ENCODE results near the gene TNFAIP2.
A peak's percentile ranks its signal among the peaks of the same experiment; 100 is the strongest.

The TNFAIP2 gene

GRCh38 chr14:103094406-103095209, 28.7 kb upstream of the TNFAIP2 start, which contains the start of gene EXOC3L4:
TSS of gene EXOC3L4 (plus strand) at chr14:103094725. CDS start at chr14:103100220, 5,495 bp downstream.
- DNase-seq: no peak

GRCh38 chr14:103095210-103095778, 28.0 kb upstream of the TNFAIP2 start:
- no peak for DNase-seq

DNA sequence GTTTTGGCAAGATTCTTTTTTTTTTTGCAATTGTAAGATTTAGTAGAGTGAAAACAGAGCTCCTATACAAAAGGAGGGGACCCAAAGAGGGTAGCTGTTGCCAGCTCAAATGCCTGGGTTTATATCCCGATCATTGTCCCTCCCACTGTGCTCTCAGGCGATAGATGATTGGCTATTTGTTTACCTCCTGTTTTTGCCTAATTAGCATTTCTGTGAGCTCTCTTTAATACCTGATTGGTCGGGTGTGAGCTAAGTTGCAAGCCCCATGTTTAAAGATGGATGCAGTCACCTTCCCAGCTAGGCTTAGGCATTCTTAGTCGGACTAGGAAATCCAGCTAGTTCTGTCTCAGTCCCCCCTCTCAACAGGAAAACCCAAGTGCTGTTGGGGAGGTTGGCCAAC, 26.9 kb upstream of the TNFAIP2 start:
- no peak for DNase-seq

- DNase-seq: no peak
Observed at GRCh38 chr14:103097244-103097993, 25.8 kb upstream of the TNFAIP2 start.

DNA sequence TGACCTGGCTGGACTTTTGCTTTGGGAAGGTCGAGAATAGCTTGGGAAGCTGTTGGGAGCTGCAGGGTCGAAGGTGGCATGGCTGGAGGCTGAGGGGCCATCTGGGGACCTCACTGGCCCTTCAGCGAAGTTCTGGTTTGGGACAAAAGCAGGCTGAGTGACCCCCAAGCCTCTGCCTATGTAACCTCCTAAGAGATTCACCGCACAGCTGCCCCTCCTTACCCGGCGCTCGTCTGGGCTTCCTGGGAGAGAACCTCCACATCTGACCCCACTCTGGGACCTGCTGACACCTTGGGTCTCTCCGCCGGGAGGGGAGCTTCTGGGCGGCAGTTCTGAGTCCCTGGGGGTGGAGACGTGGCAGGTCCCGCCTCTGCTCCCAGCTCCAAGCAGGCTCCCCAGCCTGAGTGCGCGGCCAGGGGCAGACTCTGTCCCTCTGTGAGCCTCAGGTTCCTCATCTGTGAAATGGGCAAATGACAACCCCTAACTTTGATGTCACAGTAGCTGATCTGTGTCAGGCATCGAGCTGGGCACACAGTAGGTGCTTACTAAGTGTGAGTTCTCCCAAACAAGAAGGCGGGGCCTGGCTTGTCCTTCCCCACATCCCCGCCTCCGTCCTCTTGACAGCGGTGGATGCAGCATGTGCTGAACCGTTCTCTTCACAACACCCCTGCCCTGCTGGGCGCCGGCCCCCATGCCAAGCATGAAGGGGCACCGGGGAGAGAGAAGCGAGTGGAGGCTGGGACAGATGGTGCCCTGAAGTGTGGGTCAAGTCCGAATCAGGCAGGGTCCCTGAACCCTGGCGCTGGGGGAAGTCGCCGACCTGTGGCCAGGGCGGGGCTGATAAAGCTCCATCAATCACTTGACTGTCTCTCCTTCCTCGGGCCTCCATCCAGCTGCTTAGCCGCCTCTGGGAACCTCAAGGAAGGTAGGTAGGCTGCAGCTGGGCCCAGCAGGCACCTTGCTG, 25.0 kb upstream of the TNFAIP2 start:
- no peak for DNase-seq

DNA sequence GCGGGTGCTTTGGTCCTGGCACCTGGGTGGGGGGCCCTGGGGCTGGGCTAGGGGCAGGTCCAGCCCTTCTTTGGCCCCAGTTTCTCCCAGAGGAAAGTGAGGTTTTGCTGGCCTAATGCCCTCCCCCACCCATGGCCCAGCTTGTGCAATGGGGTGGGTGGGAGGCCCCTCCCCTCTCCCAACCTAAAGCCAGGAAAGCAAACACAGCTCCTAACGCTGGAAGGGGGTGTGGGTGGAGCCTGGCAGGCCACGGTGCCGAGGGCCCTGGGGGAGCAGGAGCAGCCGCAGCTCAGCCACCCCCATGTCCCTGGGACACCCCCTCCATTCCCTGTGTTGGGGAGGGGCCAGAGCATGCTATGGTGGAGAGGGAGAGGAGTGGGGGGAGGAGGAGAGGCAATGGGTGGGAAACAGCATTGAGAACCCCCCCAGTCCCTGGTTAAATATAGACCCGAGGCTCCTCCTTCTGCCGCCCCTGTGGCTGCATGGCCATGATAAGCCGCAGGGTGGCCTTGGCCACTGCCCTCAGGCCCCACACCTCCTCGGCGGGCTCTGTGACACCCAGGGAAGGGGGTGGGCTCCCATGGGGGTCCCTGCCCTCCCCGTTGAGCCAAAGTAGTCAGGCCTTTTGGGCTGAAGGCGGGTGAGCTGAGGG, 24.1 kb upstream of the TNFAIP2 start:
- DNase-seq: no peak

- no peak for DNase-seq
Observed at GRCh38 chr14:103099733-103100280, 23.5 kb upstream of the TNFAIP2 start.

- no peak for DNase-seq
Observed at GRCh38 chr14:103100281-103101121, 22.8 kb upstream of the TNFAIP2 start.

DNA sequence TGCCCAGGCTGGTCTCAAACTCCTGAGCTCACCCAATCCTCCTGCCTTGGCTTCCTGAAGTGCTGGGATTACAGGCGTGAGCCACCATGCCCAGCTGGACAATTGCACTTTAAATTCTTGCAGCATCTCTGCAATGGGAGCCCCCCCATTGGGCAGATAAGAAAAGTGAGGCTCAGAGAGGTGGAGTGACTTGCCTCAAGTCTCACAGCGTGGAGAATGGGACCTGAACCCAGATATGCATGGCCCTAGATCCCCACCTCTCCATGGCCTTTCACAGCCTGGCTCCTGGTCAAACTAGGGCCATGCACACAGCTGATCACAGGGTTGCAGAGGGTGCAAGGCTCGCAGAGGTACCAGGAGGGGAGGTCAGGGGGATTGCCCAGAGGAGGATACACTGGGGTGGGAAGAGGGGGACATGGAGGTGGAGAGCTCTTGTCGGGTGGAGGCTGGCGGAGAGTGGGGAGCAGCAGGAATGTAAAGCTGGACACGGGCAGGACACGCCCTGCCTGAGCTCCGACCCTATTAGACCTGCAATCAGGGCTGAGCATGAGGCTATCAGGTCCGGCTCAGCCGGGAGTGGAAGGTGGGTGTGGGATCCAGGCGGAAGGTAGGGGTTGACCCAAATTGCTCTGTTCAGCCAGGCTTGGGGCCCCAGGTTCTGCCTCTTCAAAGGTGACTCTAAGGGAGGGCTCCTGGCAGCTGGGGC, 21.9 kb upstream of the TNFAIP2 start:
- DNase-seq: no peak

- no peak for DNase-seq
Observed at GRCh38 chr14:103101963-103102688, 21.1 kb upstream of the TNFAIP2 start.

- no peak for DNase-seq
Observed at GRCh38 chr14:103102689-103103260, 20.5 kb upstream of the TNFAIP2 start.

- peak; percentile 37 for DNase-seq
Observed at GRCh38 chr14:103103461-103104388, 19.5 kb upstream of the TNFAIP2 start.

DNA sequence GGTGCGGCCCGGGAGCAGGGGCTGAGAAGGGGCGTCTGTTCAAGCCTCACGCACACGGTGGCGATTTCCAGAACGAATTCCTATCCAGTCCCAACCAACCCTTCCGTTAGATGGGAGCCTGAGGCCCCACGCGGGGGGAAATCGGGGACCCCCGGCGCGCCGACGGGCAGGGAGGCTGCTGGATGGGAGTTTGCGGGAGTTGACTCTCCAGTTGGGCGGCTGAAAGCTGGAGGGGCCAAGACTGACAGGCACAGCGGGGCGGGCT, 18.9 kb upstream of the TNFAIP2 start:
- DNase-seq: no peak

DNA sequence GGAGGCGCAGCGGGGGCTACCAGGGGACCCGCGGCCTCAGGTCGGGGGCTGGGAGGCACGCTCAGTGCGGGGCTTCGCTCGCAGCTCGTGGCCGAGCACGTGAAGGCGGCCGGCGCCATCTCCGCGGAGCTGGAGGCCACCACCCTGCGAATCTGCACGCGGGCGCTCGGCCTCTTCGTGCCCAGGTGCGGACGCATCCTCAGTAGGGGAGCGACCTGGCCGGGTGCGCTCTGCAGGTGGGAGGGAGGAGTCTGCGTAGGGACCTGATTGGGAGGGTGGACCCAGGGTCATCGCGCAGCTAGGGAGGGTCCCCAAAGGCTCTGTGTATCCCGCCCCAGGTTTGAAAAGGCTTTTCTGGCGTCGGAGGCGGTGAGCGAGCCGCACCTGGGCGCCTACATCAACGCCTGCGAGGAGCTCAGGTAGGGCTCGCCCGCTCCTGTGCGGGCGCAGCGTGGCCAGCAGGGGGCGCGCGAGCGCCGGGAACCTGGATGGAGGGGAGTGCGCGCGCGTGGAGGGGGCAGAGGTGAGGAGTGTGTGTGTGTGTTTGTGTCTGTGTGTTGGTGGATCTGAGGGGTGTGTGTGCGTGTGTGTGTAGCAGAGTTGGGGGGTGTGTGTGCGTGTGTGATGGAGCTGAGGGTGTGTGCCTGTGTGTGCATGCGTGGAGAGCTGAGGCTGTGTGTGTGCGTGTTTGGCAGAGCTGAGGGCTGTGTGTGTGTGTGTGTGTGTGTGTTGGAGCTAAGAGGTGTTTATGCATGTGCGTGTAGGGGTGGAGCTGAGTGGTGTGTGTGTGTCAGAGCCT, 18.4 kb upstream of the TNFAIP2 start:
- peak; percentile 85 for DNase-seq

DNA sequence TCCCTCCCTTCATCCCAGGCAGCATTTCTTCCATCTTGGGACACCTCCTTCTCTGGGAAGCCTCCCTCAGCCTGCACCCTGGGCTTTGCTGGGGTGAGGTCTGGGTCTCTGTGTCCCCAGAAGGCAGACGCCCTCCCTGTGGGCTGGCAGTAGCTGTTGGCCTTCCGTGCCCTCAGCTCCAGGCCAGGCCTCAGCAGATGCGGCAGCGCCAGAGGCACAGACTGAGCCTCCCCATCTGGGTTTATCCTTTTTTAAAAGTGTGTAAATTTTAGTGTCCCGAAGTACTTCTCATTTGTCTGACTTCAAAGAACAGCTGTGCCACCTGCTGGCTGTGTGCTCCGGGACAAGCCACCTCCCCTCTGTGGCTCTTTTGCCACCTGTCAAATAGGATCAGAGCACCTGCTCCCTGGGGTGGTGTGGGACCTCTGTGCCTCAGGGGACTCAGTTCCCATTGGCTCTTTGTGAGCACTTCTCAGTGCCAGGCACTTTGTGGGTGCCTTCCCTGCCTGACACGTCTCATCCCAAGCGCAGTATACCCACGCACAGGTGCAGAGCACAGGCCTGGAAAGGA, 17.6 kb upstream of the TNFAIP2 start:
- no peak for DNase-seq

DNA sequence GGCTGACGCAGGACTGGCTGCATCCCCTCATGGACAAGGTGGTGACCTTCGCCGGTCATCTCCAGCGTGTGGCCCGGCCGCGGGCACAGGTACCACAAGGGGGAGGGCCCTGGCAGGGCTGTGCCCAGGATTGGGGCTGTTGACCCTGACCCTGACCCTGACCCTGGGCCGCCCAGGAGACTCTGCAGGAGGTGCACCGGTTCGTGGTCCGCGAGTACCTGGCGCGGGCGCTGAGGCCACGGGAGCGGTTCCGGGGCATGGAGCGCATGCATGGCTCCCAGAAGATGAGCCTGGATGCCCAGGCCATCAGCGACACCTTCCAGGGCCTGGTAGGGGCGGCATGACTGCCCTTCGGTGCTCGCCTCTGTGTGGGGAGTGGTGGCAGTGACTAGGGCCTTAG, 15.8 kb upstream of the TNFAIP2 start:
- DNase-seq: no peak
